Endothelial cell of umbilical vein (primary cell): ENCODE results near the gene PFKFB3. TPM values are rescaled to one million over a fixed set of nuclear protein-coding genes. Genes with fewer than 3 reads are reported as not detected.

Experiments used
- BruUV-seq: library from RNA; stranded (reverse); fragments of 400-500 nt; replicated peaks from 2 replicates; lab custom pipeline; 2021; lab: Mats Ljungman, UMichigan
- CTCF ChIA-PET: fragments of 300-600, 350-600 bp; sonication (Branson Sonifier 250); formaldehyde crosslinking; loops from one replicate; lab custom pipeline; 2021; ENCODE audit warnings: antibody characterized with exemption, inconsistent platforms; lab: Charles Lee
- POLR2A ChIA-PET: fragments of 300-600, 350-600 bp; sonication (Branson Sonifier 250); formaldehyde crosslinking; loops from one replicate; lab custom pipeline; 2021; ENCODE audit warnings: antibody characterized with exemption, inconsistent platforms; lab: Charles Lee
- DNase-seq: peaks from one replicate; pipeline ENCODE4 v3.0.0-alpha.2; 2011; ENCODE audit warnings: low read depth, low spot score
- FAIRE-seq: peaks from 2 replicates; lab custom pipeline; 2011; peaks lifted over from hg19 to GRCh38; lab: Jason Lieb, UNC
- H2AFZ ChIP-seq: 2 replicates; pipeline ENCODE4 v1.6.0; 2012; ENCODE audit warnings: low read depth, low read length, control low read depth, inconsistent platforms
- H3K27ac ChIP-seq: 2 replicates; pipeline ENCODE4 v1.5.1; 2011; ENCODE audit warnings: low read depth, mild to moderate bottlenecking, control low read depth, low read length, moderate library complexity; ENCODE audit not compliant: insufficient read depth
- H3K27me3 ChIP-seq, 2 experiments: 2 replicates each; pipeline versions ENCODE4 v1.6.0 to v1.6.1; 2011; ENCODE audit warnings: low read length in 2 of 2, mixed read lengths in 1 of 2; ENCODE audit not compliant: control insufficient read depth in 2 of 2, insufficient read depth in 2 of 2
- H3K36me3 ChIP-seq, 2 experiments: 2 replicates in 1 of 2; 3 replicates in 1 of 2; pipeline ENCODE4 v1.5.1; 2011; ENCODE audit warnings: low read length in 2 of 2, mild to moderate bottlenecking in 1 of 2, moderate library complexity in 1 of 2; ENCODE audit not compliant: control insufficient read depth in 2 of 2, insufficient read depth in 2 of 2; ENCODE audit errors: extremely low read depth in 1 of 2
- H3K4me1 ChIP-seq: 3 replicates; pipeline ENCODE4 v1.5.1; 2011; ENCODE audit warnings: mild to moderate bottlenecking, low read length; ENCODE audit not compliant: control insufficient read depth, insufficient read depth; ENCODE audit errors: extremely low read depth
- H3K4me2 ChIP-seq: 2 replicates; pipeline ENCODE4 v1.6.1; 2011; ENCODE audit warnings: low read length, control low read depth, mixed read lengths; ENCODE audit not compliant: insufficient read depth
- H3K4me3 ChIP-seq, 3 experiments: fragments of 200-600 bp in 1 of 3; sonication (generic), shearing (Covaris generic) in 1 of 3; replicated peaks in 1 of 3; 2 replicates each; pipeline ENCODE4 v1.5.1; 2011 to 2016; ENCODE audit warnings: control low read depth in 3 of 3, low read length in 3 of 3, mild to moderate bottlenecking in 2 of 3, inconsistent platforms in 1 of 3, low read depth in 1 of 3, moderate library complexity in 1 of 3; ENCODE audit not compliant: insufficient read depth in 1 of 3
- H3K79me2 ChIP-seq: 2 replicates; pipeline ENCODE4 v1.6.0; 2012; ENCODE audit warnings: low read length, inconsistent platforms; ENCODE audit not compliant: control insufficient read depth, insufficient read depth
- H3K9ac ChIP-seq: replicated peaks from 2 replicates; pipeline ENCODE3; 2011; ENCODE audit warnings: low read length, control low read depth; ENCODE audit not compliant: insufficient read depth; ENCODE audit errors: extremely low read depth
- H3K9me1 ChIP-seq: replicated peaks from 3 replicates; pipeline ENCODE4 v1.6.0; 2011; ENCODE audit warnings: mild to moderate bottlenecking, low read length; ENCODE audit not compliant: control insufficient read depth, insufficient read depth; ENCODE audit errors: extremely low read depth
- H3K9me3 ChIP-seq: replicated peaks from 2 replicates; pipeline ENCODE4 v1.5.1; 2012; ENCODE audit warnings: low read length, inconsistent platforms; ENCODE audit not compliant: control insufficient read depth, insufficient read depth
- H4K20me1 ChIP-seq: replicated peaks from 2 replicates; pipeline ENCODE3; 2011; ENCODE audit warnings: mild to moderate bottlenecking, low read length; ENCODE audit not compliant: control insufficient read depth, insufficient read depth; ENCODE audit errors: extremely low read depth
- CTCF ChIP-seq, 2 donors: IDR thresholded peaks; 1 replicate in 1 of 2; 2 replicates in 1 of 2; pipeline ENCODE4 v1.5.1; 2011; ENCODE audit warnings: low read length in 2 of 2, mild to moderate bottlenecking in 2 of 2, moderate library complexity in 2 of 2, control low read depth in 1 of 2, inconsistent platforms in 1 of 2, low read depth in 1 of 2; ENCODE audit not compliant: insufficient read depth in 1 of 2; ENCODE audit errors: extremely low read depth in 1 of 2
- EZH2 ChIP-seq: IDR thresholded peaks from 2 replicates; pipeline ENCODE4 v1.6.1; 2012; ENCODE audit warnings: borderline replicate concordance, low read depth, mild to moderate bottlenecking, moderate library complexity, low read length, inconsistent platforms; ENCODE audit not compliant: severe bottlenecking
- FOS ChIP-seq: IDR thresholded peaks from 2 replicates; pipeline ENCODE4 v1.6.1; 2011; ENCODE audit warnings: mild to moderate bottlenecking, low read length, moderate library complexity, borderline replicate concordance; ENCODE audit not compliant: insufficient read depth
- POLR2A ChIP-seq: IDR thresholded peaks from 2 replicates; pipeline ENCODE4 v1.6.1; 2012; ENCODE audit warnings: low read depth, mild to moderate bottlenecking, control low read depth, low read length
- dilution Hi-C: fragments of 300-500 bp; cut with MboI; formaldehyde crosslinking; loops from one replicate; pipeline ENCODE4 v1.15.0; 2019; ENCODE audit warnings: low sequenced_read_pairs; ENCODE audit not compliant: extremely low pct_ligation_motif_present
- intact Hi-C: fragments of 100-400 bp; cut with micrococcal nuclease; formaldehyde crosslinking; loops from one replicate; pipeline ENCODE4 v1.10.0; 2022
- polyA plus RNA-seq, 4 experiments: library from polyadenylated mRNA; depleted of rRNA in 3 of 4; stranded (reverse) in 3 of 4; unstranded in 1 of 4; fragments of >200 nt; gene quantifications; 2 replicates each; pipeline versions ENCODE4 v1.2.1 to v1.2.3, GENCODE V29; 2011 to 2012; ENCODE audit warnings: missing spikeins in 1 of 4
- total RNA-seq: library from RNA; stranded (reverse); gene quantifications from 2 replicates; pipeline ENCODE4 v1.2.3, GENCODE V29; 2021

The PFKFB3 gene
- total and polyA plus RNA-seq, 2 donors (not counting 3 experiments of a cell fraction or from before 2014, with no cell fraction given), result 15.8 to 33.7 TPM

GRCh38 chr10:6164271-6165095, 38.2 kb upstream of the PFKFB3 start:
- BruUV-seq, result no TSS peak
- POLR2A ChIA-PET, result no interaction called here
- TF ChIP-seq FOS (no peak), CTCF (IDR thresholded peaks at IDR 0.05; ENCODE audit: extremely low read depth in 1 of 2, insufficient read depth in 1 of 2, low read depth in 1 of 2, low read length in 2 of 2) (no peak), POLR2A (no peak), EZH2 (no peak)
- Histone ChIP-seq H3K9me3 (no peaks in the 10 kb centered on the region), H3K4me3 (peak overlapping the region; percentile 59 to 70 (median 69)), H3K27ac (peak overlapping the region; percentile 66), H3K79me2 (peaks cover 55% of the 10 kb centered on the region), H4K20me1 (no peaks in the 10 kb centered on the region), H3K36me3 (no peaks in the 10 kb centered on the region), H3K27me3 (no peaks in the 10 kb centered on the region), H3K4me2 (peak overlapping the region; percentile 75), H3K9me1 (no peaks in the 10 kb centered on the region), H3K4me1 (peaks cover 18% of the 10 kb centered on the region), H3K9ac (peak overlapping the region; percentile 88), H2AFZ (no peak overlapping the region)
- peak; percentile 19 for DNase-seq
- CTCF ChIA-PET, result interaction anchor here (0.8 to 2.7 kb wide), 5 partner anchors 14 to 237 kb away, joined by 3 to 21 read pairs (median 8); partner anchors contain the start of gene PFKFB3
- peak; percentile 28 for FAIRE-seq
- intact Hi-C loops, result loop anchor here (1.0 kb wide), 1 partner anchor 38 kb away; the partner anchor contains the start of gene PFKFB3
- dilution Hi-C loops, result no loop called here
